CD4-positive, alpha-beta T cell (primary cell): Measurements from ENCODE around the gene THADA. TPM values are rescaled to one million over a fixed set of nuclear protein-coding genes. Genes with fewer than 3 reads are reported as not detected.

ENCODE experiments used
- ATAC-seq: fragments of 200-7000 bp; cut with Tn5 transposase; one replicate; pipeline ENCODE4 v1.10.0; 2022; ENCODE audit warnings: mild to moderate bottlenecking; ENCODE audit not compliant: poor library complexity
- CTCF ChIA-PET: fragments of 350-600 bp; sonication (Branson Sonifier 250); formaldehyde crosslinking; loops from one replicate; lab custom pipeline; 2021; ENCODE audit warnings: antibody characterized with exemption, inconsistent platforms; lab: Charles Lee
- POLR2A ChIA-PET: fragments of 350-600 bp; sonication (Branson Sonifier 250); formaldehyde crosslinking; loops from one replicate; lab custom pipeline; 2021; ENCODE audit warnings: antibody characterized with exemption, inconsistent platforms; lab: Charles Lee
- DNase-seq, 14 experiments: peaks; one replicate each; pipeline ENCODE4 v3.0.0-alpha.2; 2013 to 2020; ENCODE audit warnings: mixed read lengths in 2 of 14
- H3K27ac ChIP-seq, 2 donors: one replicate each; pipeline versions ENCODE4 v1.5.1 to v1.7.0; 2013; ENCODE audit warnings: low read length in 2 of 2, low read depth in 1 of 2, mild to moderate bottlenecking in 1 of 2
- H3K27me3 ChIP-seq, 2 experiments: 1 replicate in 1 of 2; 2 replicates in 1 of 2; pipeline versions ENCODE4 v1.6.1 to v1.7.0; 2013; ENCODE audit warnings: low read length in 2 of 2, control low read depth in 1 of 2, mild to moderate bottlenecking in 1 of 2, moderate library complexity in 1 of 2; ENCODE audit not compliant: insufficient read depth in 2 of 2, control insufficient read depth in 1 of 2
- H3K36me3 ChIP-seq: one replicate; pipeline ENCODE4 v1.6.1; 2013; ENCODE audit warnings: low read length, control low read depth; ENCODE audit not compliant: insufficient read depth
- H3K4me1 ChIP-seq: one replicate; pipeline ENCODE4 v1.6.1; 2013; ENCODE audit warnings: low read length, control low read depth; ENCODE audit not compliant: insufficient read depth
- H3K4me3 ChIP-seq: one replicate; pipeline ENCODE4 v1.5.1; 2013; ENCODE audit warnings: mild to moderate bottlenecking, low read length, moderate library complexity
- H3K9me3 ChIP-seq, 2 experiments: 1 replicate in 1 of 2; 2 replicates in 1 of 2; pipeline versions ENCODE4 v1.6.1 to v1.7.0; 2013; ENCODE audit warnings: low read length in 2 of 2, mild to moderate bottlenecking in 2 of 2, control low read depth in 1 of 2, moderate library complexity in 1 of 2; ENCODE audit not compliant: control insufficient read depth in 1 of 2, insufficient read depth in 1 of 2
- H3K27ac Mint-ChIP-seq: one replicate; pipeline ENCODE4 v1.8.0; 2020; ENCODE audit warnings: mixed read lengths
- H3K27me3 Mint-ChIP-seq: one replicate; pipeline ENCODE4 v1.8.0; 2021; ENCODE audit warnings: mixed read lengths
- H3K36me3 Mint-ChIP-seq: one replicate; pipeline ENCODE4 v1.8.0; 2021; ENCODE audit warnings: low read depth, mixed read lengths
- H3K4me1 Mint-ChIP-seq: one replicate; pipeline ENCODE4 v1.8.0; 2021; ENCODE audit warnings: low read depth, mixed read lengths
- H3K4me3 Mint-ChIP-seq: one replicate; pipeline ENCODE4 v1.8.0; 2020; ENCODE audit warnings: mild to moderate bottlenecking, mixed read lengths
- H3K9me3 Mint-ChIP-seq: one replicate; pipeline ENCODE4 v1.8.0; 2020; ENCODE audit warnings: mixed read lengths
- CTCF ChIP-seq: fragments of 200-600 bp; IDR thresholded peaks from one replicate; pipeline ENCODE4 v1.8.0; 2022; ENCODE audit warnings: antibody characterized with exemption, mild to moderate bottlenecking
- intact Hi-C, 2 experiments: fragments of 100-400 bp; cut with DNase I in 1 of 2; cut with micrococcal nuclease in 1 of 2; formaldehyde crosslinking; loops; one replicate each; pipeline versions ENCODE4 v1.15.1 to v1.9.0; 2023 to 2025; cut with DNase I, micrococcal nuclease
- total RNA-seq, 174 experiments: library from RNA in 2 of 174; stranded (reverse) in 2 of 174; gene quantifications; one replicate each; pipeline ENCODE4 v1.2.3 and lab custom pipeline; 2021 to 2026

The THADA gene
- total RNA-seq, 2 experiments from 2014 or later = 29.3 to 32.9 TPM

DNA sequence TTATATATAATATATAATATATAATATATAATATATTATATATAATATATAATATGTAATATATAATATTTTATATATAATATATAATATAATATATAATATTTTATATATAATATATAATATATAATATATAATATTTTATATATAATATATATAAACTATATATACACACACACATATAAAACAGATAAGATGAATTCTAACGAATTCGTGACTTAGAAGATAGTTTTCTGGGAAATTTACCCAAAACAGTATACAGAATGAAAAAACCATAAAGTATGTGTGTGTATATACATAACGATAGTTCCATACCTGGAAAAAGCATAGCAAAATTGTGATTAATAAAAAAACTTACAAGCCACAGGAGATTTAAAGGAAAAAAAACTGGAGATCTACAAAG lies 80.6 kb downstream of the THADA start:
- Mint-ChIP-seq H3K4me1 (peaks cover 46% of the 10 kb centered on the region), H3K9me3 (no peaks in the 10 kb centered on the region), H3K27me3 (no peaks in the 10 kb centered on the region), H3K4me3 (no peak overlapping the region), H3K36me3 (peaks cover 22% of the 10 kb centered on the region), H3K27ac (no peak overlapping the region)
- POLR2A ChIA-PET = no interaction called here
- Histone ChIP-seq H3K27me3 (no peaks in the 10 kb centered on the region), H3K36me3 (peaks cover 4% of the 10 kb centered on the region), H3K9me3 (no peaks in the 10 kb centered on the region), H3K4me3 (no peak overlapping the region), H3K27ac (no peak overlapping the region), H3K4me1 (no peaks in the 10 kb centered on the region)
- ATAC-seq (no peak), DNase-seq (no peak)
- intact Hi-C loops = no loop called here
- CTCF ChIA-PET = no interaction called here
- no peak for TF ChIP-seq CTCF

GRCh38 chr2:43513796-43514195 lies 82.0 kb downstream of the THADA start:
- no peaks in the 10 kb centered on the region for H3K9me3 ChIP-seq
- no peak for TF ChIP-seq CTCF
- H3K27me3 ChIP-seq = no peaks in the 10 kb centered on the region
- no peaks in the 10 kb centered on the region for H3K4me1 ChIP-seq
- peaks cover 4% of the 10 kb centered on the region for H3K36me3 ChIP-seq
- peaks cover 30% of the 10 kb centered on the region for H3K36me3 Mint-ChIP-seq
- peaks cover 42% of the 10 kb centered on the region for H3K4me1 Mint-ChIP-seq
- intact Hi-C loops = no loop called here
- H3K4me3 Mint-ChIP-seq = no peak overlapping the region
- no peak overlapping the region for H3K27ac Mint-ChIP-seq
- ChIA-PET CTCF (no interaction called here), POLR2A (no interaction called here)
- ATAC-seq = no peak
- no peak for DNase-seq
- no peak overlapping the region for H3K27ac ChIP-seq
- no peaks in the 10 kb centered on the region for H3K27me3 Mint-ChIP-seq
- no peak overlapping the region for H3K4me3 ChIP-seq
- H3K9me3 Mint-ChIP-seq = no peaks in the 10 kb centered on the region

- Mint-ChIP-seq H3K27ac (no peak overlapping the region), H3K4me3 (no peak overlapping the region), H3K27me3 (no peaks in the 10 kb centered on the region), H3K9me3 (no peaks in the 10 kb centered on the region), H3K4me1 (peaks cover 44% of the 10 kb centered on the region), H3K36me3 (peaks cover 35% of the 10 kb centered on the region)
- POLR2A ChIA-PET = no interaction called here
- H3K27ac ChIP-seq = no peak overlapping the region
- H3K4me3 ChIP-seq = no peak overlapping the region
- DNase-seq = no peak
- H3K27me3 ChIP-seq = no peaks in the 10 kb centered on the region
- H3K9me3 ChIP-seq = no peaks in the 10 kb centered on the region
- intact Hi-C loops = no loop called here
- CTCF ChIA-PET = no interaction called here
- ATAC-seq = no peak
- no peak for TF ChIP-seq CTCF
- no peaks in the 10 kb centered on the region for H3K4me1 ChIP-seq
- peaks cover 7% of the 10 kb centered on the region for H3K36me3 ChIP-seq
Measured at GRCh38 chr2:43513216-43513615, 82.6 kb downstream of the THADA start.
